Glutamatergic neuron (in vitro differentiated cells): ENCODE data around the gene GRK6. TPM values are rescaled to one million over a fixed set of nuclear protein-coding genes. Genes with fewer than 3 reads are reported as not detected.

Experiments used
- DNase-seq: peaks from one replicate; pipeline ENCODE4 v3.0.0; 2022
- H3K27ac Mint-ChIP-seq: one replicate; pipeline ENCODE4 v1.8.0; 2020; ENCODE audit warnings: mild to moderate bottlenecking, mixed read lengths, inconsistent platforms; ENCODE audit not compliant: unreplicated experiment
- H3K27me3 Mint-ChIP-seq: one replicate; pipeline ENCODE4 v1.8.0; 2020; ENCODE audit warnings: mild to moderate bottlenecking, moderate library complexity, mixed read lengths, inconsistent platforms; ENCODE audit not compliant: unreplicated experiment
- H3K36me3 Mint-ChIP-seq: one replicate; pipeline ENCODE4 v1.8.0; 2020; ENCODE audit warnings: mild to moderate bottlenecking, mixed read lengths, inconsistent platforms; ENCODE audit not compliant: unreplicated experiment
- H3K4me1 Mint-ChIP-seq: one replicate; pipeline ENCODE4 v1.8.0; 2020; ENCODE audit warnings: mild to moderate bottlenecking, low read depth, mixed read lengths, inconsistent platforms; ENCODE audit not compliant: unreplicated experiment
- H3K4me3 Mint-ChIP-seq: one replicate; pipeline ENCODE4 v1.8.0; 2020; ENCODE audit warnings: mild to moderate bottlenecking, mixed read lengths, inconsistent platforms; ENCODE audit not compliant: unreplicated experiment
- H3K9me3 Mint-ChIP-seq: one replicate; pipeline ENCODE4 v1.8.0; 2020; ENCODE audit warnings: mild to moderate bottlenecking, moderate library complexity, mixed read lengths, inconsistent platforms; ENCODE audit not compliant: unreplicated experiment
- CTCF ChIP-seq: fragments of 200-600 bp; sonication (generic); IDR thresholded peaks from one replicate; pipeline ENCODE4 v1.5.0; 2021; ENCODE audit not compliant: partially characterized antibody, unreplicated experiment
- long read RNA-seq: library from polyadenylated mRNA; unstranded; transcript quantifications from one replicate; pipeline ENCODE4 v2.0.0, GENCODE V29; 2020; ENCODE audit not compliant: unreplicated experiment
- total RNA-seq: library from RNA; stranded (reverse); fragmentation: NEBNext Ultra II Directional; extraction: Animal tissue kit (Norgen Biotek cat#: 25700); gene quantifications from one replicate; pipeline ENCODE4 v1.2.1, GENCODE V29; 2021; ENCODE audit not compliant: unreplicated experiment

Gene GRK6
- total RNA-seq, result 43.9 TPM
- long read RNA-seq, partial matches to known transcripts, result 2 of 9 reads
- long read RNA-seq, other reads (novel, unspliced or antisense), result 1 of 9 reads

DNA sequence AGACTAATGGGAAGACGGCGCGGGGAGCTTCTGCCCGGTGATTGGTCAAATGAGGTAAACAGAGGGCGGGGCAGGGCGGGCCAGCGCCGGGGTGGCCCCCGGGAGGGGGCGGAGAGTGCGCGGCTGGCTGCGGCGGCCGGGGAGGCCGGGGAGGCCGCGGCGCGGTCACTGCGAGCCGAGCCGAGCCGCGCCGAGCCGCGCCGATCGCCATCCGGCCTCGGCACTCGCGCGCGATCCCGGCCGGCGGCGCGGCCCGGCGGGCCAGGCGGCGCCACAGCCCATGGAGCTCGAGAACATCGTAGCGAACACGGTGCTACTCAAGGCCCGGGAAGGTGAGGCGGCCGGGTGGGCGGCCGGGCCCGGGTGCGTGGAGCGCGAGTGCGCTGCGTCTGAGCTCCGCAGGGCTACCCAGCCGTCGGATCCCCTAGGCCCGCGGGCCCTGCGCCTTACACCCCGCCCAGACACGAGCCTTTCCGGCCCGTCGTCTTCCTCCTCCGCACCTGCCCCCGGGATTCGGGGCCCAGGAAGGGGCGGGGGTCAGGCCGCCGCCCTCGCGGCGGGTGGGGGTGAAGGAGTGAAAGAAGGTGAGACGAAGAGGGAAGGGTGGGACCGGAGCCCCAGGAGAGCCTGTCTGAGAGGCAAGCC lies at the start of gene GRK6:
TSS of gene GRK6 (plus strand) at position 111 of the 645 bp plus-strand sequence. CDS start at position 281, 170 bp downstream.
- peaks cover 8% of the 10 kb centered on the region for H3K9me3 Mint-ChIP-seq
- H3K4me1 Mint-ChIP-seq, result peaks cover 10% of the 10 kb centered on the region
- peak; percentile 55 for DNase-seq
- H3K27ac Mint-ChIP-seq, result peak within 1 kb of the TSS; percentile 98
- peak within 1 kb of the TSS; percentile 94 for H3K4me3 Mint-ChIP-seq
- no peaks in the 10 kb centered on the region for H3K36me3 Mint-ChIP-seq
- H3K27me3 Mint-ChIP-seq, result peaks cover 8% of the 10 kb centered on the region
- no peak for TF ChIP-seq CTCF

GRCh38 chr5:177377851-177378776 lies 48.4 kb upstream of the GRK6 start:
- Mint-ChIP-seq H3K27me3 (peaks cover 3% of the 10 kb centered on the region), H3K4me1 (no peaks in the 10 kb centered on the region), H3K9me3 (peaks cover 9% of the 10 kb centered on the region), H3K4me3 (no peak overlapping the region), H3K27ac (no peak overlapping the region), H3K36me3 (no peaks in the 10 kb centered on the region)
- DNase-seq, result no peak
- TF ChIP-seq CTCF, result no peak

GRCh38 chr5:177378884-177379883 lies 47.3 kb upstream of the GRK6 start:
- no peak for DNase-seq
- Mint-ChIP-seq H3K36me3 (no peaks in the 10 kb centered on the region), H3K27me3 (peaks cover 5% of the 10 kb centered on the region), H3K4me1 (no peaks in the 10 kb centered on the region), H3K27ac (no peak overlapping the region), H3K4me3 (no peak overlapping the region), H3K9me3 (peaks cover 9% of the 10 kb centered on the region)
- no peak for TF ChIP-seq CTCF

DNA sequence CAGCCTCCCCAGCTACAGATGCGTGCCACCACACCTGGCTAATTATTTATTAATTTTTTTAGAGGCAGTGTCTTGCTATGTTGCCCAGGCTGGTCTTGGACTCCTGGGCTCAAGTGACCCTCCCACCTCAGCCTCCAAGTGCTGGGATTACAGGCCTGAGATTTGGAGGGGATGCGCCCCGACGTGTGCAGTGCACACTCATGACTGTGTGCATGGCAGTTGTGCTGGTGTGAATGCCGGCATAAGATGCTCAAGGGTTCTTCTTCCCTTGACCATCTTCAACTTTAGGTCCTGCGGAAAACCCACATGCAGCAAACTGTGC lies 45.7 kb upstream of the GRK6 start:
- Mint-ChIP-seq H3K9me3 (peaks cover 5% of the 10 kb centered on the region), H3K4me3 (no peak overlapping the region), H3K27me3 (peaks cover 5% of the 10 kb centered on the region), H3K36me3 (no peaks in the 10 kb centered on the region), H3K27ac (no peak overlapping the region), H3K4me1 (no peaks in the 10 kb centered on the region)
- TF ChIP-seq CTCF, result no peak
- no peak for DNase-seq
